ENCODE measurements around the gene STAMBP.
"Not testable (repeated sequence)": the region's sequence is repeated elsewhere in the genome, so short reads cannot be mapped to it uniquely, and the experiment has no call there.

Gene STAMBP

DNA sequence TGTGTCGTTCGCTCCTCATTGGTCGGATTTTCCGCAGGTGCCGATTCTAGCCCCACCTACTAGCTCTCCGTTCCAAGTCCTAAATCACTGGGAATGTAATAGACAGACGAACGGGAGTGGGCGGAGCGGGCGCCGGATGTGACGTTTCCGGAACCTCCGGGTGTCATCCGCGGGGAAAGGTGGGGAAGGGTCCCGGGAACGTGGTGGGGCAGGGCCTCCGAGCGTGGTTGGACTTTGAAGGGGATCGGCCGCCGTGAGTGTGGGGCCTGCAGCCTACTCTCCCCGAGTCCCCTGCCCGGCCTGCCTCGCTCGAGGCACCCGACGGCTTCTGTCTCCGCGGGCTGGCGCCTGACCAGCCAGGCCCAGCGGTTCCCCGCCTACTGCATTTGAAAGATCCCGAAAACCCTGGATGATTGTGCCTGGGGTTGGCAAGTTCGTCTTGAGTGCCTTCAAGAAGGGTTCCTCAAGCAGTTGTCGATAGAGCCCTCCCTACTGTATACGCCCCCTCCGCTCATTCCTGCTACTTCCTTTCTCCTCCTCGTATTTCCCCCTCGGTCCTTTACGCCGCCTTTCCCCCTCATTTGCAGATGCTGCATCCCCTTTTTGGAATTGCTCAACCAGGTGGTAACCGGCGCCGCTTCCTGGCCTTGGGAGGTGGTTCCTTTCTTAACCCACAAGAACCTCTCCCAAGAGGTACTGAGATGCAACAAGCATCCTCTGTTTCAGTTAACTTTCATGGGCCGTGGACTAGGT is at the start of gene STAMBP:
STAMBP (plus strand) TSS at position 144 of the 753 bp plus-strand sequence. CDS start 1,896 bp downstream, outside the sequence.
- DNase-seq, result peak; percentile 99

DNA sequence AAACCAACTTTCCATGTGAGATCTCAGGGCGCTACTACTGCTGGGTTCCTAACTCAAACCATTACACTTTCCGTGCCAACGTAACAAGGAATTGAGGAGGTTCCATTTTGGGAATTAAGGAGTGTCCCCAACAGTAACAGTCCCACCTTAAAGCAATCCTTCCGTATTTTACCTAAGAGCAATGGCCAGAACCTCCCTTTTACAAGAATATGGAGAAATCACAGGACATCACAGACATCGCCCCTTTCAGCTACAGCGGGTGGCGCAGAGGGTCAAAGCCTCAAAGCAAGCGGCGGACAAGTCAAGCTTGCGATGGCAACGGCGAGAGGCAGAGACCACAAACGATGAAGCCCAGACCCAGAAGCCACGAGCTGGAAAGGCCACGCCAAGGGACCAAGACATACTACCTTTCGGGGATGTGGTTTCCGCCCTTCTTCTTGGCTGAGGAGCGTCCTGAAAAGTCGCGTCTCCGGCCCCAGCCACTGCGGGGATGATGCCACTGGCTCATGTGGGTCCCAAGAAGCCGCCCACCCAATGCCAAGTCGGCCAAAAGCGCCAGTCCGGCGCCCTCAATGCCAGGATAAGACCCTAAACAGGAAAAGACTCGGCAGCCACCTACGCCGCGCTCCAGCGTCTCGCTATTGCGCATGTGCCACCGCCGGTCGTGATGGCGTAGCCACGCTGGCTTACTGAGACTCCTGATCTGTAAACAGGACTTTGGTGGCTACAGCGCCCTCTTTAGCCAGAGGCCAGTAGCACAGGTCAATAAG is 49.1 kb upstream of the STAMBP start, which contains the start of gene DUSP11:
DUSP11 (minus strand) TSS at position 637 of the 770 bp plus-strand sequence; CDS start at position 508, 129 bp downstream.
- DNase-seq, result peak; percentile 98

DNA sequence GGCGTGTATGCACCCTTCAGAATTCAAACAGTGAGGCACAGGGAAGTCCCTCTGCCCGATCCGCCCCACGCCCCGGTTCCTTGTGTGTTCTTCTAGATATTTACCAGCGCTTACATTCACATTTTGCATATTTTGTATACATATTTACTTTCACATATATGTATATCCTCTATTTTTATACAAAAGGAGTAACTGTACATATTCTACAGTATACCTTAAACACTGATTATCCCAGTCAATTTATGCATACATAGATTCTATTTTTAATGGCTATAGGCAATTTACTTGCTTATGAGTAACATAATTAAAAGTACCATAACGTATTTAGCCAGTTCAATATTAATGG is 48.6 kb upstream of the STAMBP start:
- no peak for DNase-seq

DNA sequence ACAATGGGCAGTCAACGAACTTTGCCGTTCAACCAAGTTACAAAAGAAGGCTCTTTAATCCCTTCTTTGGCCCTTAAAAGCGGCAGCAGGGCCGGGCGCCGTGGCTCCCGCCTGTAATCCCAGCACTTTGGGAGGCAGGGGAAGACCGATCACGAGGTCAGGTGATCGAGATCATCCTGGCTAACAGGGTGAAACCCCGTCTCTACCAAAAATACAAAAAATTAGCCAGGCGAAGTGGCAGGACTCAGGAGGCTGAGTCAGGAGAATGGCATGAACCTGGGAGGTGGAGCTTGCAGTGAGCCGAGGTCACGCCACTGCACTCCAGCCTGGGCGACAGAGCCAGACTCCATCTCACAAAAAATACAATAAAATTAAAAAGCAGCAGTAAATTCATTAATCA is 45.4 kb upstream of the STAMBP start:
- DNase-seq, result not testable (repeated sequence)

DNA sequence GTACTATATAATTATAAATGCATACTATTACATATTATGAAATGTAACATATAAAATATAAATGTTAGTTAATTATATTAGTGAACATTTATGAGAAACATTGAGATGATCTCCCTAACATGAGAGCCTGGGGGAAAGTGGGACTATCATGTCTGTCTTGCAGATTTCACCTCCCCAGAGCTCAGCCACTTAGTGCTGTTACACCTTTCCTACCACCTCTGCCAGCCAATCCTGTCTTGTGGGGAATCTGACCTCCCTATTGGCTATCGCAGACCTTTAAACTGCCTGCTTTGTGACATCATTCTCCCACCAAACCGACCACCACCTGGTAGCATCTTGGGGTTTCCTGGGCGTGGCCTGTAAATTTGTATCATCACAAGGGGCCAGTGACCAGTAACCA is 44.9 kb upstream of the STAMBP start, which contains the start of gene C2orf78:
C2orf78 (plus strand) TSS at position 301 of the 400 bp plus-strand sequence. CDS start 127 bp downstream, outside the sequence.
- DNase-seq, result not testable (repeated sequence)

DNA sequence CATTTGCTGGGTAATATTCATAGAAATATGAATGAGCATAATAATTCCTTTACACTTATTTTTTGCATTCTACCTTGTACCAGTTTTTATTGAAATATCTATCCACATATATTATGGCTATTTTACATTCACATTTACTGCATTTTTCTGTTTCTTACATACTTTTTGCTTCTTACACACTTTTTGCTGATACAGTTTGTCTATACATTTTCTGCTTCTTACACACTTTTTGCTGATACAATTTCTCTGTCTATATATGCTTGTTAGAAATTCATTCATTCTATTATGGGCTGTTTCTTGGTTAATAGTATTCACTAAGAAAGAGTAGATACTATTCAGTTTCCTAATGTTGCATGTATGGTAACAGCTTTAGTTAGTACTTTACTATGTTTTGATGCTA is 16.9 kb upstream of the STAMBP start:
- no peak for DNase-seq

DNA sequence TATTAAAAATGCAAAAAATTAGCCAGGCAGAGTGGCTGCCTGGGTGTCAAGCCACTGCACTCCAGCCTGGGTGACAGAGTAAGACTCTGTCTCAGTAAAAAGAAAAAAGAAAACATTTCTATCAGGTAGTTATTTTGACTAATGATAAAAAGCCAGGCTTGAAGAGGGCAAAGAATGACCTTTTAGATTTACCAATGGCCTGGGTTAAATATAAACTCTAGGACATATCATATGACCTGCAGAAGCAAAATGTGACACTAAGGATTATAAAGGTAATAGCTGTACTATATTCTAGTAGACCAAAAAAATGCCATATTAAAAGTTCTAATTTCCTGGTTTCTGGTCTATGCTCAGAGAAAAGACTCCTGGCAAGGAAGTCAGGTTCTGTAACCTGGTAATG is 16.1 kb upstream of the STAMBP start:
- DNase-seq, result no peak

DNA sequence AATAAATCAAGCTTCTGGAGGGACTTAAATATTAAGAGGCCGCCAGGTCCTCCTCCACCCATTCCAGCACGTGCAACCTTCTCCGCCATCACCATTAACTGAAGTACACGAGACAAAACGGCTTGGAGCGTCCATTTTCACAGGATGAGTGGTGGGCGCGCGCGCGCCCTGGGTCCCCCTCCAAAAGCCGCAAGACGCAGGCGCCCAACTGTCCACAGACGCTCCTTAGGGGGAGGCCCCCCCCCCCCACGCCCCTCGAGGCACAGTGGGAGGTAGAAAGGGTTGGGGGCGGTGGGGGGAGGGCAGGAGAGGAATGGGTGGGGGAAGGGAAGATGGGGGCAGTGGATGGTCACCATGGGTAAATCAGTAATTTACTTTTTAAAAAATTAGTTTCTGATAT is 10.5 kb upstream of the STAMBP start:
- no peak for DNase-seq

DNA sequence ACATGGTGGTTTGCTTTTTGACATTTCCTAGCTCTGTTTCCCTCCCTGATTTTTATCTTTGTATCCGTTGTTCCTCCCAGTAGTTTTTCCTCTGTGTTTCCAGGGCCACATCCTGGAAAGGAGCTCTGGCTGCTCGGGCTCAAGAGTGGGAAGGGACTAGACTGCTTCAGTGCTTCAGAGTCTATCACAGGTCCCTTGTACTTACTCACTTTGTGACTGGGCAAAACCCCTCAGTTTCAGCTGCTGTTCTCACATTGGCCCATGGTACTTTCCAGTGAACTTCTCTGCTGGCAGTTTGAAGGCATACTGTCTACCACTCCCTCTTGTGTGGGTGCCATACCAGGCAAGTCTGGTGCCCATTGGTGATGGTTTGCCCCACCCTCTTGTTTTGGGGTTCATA is 7.5 kb upstream of the STAMBP start:
- no peak for DNase-seq

DNA sequence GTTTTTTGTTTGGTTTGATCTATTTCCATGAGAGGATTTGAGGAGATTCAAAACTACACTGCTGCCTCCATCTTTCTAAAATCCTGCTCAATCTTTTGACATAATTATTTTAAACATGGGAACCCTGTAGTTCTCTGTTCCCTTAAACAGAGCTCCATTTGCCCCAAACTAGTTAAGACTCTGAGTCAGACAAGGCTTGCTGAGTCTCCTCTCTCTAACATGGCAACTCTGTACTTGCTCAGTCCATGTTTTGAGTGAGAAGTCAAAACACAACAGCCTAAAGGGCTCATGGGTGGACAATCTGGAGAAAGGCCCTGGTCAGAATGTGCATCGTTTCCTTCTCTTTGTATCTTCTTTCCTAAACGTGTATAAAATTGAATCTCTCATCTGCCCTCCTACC is 7.1 kb upstream of the STAMBP start:
- no peak for DNase-seq

DNA sequence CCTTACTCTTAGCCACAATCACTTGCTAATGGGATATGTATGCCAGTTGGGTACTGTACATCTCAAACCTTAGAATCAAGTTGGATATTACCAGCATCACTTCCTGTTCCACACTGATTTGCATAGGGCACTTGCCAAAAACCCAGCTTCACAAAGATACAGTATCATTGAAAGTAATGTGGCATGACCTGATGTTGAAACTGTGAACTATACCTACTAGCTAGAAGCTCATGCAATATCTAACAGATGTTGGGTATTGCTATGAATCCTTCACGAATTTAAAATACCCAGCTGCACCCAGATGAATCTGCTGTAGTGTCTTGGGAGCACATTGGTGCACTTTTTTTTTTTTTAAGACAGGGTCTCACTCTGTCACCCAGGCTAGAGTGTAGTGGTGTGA is 6.5 kb upstream of the STAMBP start:
- no peak for DNase-seq

DNA sequence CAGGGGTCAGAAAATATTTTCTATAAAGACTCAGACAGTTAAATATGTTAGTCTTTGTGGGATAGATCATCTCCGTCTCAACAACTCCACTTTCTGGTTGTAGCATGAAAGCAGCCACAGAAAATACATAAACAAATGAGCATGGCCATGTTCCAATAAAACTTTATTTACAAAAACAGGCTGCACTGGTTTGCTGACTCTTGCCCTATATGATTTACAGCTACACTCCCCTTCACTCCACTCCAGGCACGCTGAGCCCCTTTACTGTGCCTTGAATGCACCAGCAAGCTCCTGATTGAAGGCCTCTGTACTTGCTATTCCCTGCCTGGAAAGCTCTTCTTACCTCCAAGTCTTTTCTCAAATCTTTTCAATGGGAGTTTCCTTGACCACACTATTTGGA is 5.8 kb upstream of the STAMBP start:
- DNase-seq, result no peak

DNA sequence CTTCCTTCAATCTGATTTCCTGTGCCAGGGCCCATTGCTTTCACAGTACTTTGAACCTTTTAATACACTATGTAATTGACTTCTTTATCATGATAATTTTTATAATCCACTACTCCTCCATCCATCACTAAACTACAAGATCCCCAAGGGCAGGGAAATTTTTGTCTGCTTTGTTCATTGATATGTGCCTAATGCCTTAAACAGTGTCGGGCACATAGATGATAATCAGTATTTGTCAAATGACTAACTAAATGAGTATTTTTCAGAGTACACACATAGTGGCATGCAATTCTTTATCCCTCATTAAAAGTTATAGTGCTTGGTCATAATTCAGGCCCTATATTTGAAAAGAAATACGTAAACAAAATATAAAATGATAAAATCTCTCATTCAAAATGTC is 5.3 kb upstream of the STAMBP start:
- no peak for DNase-seq

DNA sequence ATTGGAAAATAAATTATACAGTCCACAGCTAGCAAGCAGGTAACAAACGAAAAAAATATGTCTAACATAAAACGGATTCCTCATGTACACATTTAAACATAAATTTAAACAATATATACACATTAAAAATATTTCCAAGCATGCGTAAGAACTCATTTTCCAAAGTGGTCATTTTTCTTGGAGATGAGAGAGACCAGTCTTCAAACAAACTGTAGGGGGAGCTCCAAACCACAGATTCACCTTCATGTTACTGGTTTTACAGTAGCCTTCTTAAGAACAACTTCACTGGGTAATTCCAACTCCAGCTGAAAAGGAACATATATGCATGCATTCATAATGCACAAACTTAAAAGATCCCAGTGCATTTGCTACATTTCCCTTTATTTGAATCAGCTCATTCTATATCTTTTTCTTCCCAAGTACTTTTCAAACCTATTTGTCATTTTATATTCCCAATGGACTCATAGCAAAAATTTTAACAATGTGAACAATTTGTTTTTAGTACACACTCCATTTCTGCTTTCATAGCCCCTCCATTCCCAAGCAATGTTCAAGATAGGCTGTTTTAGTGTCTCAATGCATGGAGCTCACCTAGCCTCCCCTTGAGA is 4.7 kb upstream of the STAMBP start:
- peak; percentile 88 for DNase-seq

DNA sequence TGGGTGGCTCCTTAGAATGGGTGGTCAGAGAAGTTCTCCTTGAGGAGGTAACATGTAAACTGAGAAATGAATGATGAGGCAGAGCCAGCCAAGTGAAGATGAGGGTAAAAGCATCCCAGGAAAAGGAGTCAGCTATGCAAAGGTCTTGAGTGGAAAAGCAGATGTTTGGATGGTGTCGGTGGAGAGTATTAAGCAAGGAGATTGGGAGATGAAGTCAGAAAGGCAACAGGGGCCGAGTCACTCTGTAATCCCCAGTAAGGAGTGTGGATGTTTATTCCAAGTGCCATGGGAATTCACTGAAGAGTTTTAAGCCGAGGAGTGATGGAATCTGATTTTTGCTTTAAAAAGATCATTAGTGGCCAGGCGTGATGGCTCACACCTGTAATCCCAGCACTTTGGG is 3.4 kb upstream of the STAMBP start:
- DNase-seq, result peak; percentile 14

DNA sequence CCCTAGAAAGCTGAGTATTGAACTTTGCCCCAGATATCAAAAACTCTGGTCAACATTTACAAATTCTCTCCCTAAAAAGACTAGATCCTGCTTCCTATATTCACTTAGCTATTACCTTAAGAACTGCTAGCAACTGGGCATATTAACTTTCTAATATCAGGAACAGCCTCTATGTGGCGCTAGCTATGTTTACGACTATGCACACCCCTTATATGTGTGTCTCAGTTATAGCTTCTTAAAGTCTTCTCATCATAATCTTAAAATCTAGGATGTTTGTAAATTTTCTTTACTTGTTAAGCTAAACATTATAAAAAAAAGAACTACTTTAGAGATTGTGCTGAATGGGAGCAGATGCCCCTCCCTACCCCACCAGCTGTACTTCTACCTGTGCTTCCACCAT is 1.7 kb upstream of the STAMBP start:
- DNase-seq, result peak; percentile 54

DNA sequence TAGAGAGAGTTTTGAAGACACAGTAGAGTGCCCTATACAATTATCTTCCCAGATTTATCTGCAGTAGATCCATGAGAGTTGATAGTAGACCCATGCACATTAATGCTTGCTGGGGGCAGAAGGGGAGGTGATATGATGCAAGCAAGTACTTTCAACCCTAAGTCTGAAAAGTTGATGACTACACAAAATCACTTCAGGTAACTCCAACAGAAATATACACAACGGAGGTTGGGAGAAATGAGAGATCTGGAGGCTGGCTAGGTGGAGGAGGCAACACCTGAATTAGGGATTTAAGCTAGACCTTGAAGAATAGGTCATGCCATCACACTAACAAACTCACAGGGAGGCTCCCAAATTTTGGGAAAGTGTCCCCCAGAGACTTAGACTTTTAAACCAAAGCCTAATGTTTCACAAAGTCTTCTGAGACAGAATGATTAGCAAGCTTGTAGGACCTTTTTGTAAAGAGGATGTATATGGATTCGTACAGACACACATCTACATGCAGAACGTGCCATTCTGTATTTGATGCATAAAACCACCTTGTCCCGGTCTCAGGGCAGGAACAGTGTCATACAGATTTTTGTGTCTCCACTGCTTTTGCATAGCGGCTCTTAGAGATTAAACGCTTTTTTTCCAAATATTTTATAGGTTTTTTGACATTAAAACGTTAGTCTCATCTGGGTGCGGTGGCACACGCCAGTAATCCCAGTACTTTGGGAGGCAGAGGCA is 937 bp upstream of the STAMBP start:
- DNase-seq, result no peak

DNA sequence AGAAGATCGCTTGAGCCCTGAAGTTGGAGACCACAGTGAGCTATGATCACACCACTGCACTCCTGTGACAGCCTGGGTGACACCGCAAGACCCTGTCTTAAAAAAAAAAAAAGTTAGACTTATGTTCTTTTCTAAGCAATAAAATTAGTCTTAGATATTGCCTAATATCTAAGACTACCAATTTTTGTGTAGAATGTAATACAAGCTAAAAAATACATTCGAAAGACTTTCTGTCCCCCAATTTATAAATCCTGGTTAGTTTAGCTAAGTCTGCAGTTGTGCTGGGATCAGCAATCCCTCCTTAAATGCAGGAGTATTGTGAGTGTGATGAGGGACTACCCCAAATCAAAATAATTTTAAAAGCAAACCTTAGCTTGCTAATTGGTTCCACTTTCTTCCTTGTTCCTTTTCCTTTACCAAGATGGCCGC is 358 bp upstream of the STAMBP start:
- DNase-seq, result no peak

DNA sequence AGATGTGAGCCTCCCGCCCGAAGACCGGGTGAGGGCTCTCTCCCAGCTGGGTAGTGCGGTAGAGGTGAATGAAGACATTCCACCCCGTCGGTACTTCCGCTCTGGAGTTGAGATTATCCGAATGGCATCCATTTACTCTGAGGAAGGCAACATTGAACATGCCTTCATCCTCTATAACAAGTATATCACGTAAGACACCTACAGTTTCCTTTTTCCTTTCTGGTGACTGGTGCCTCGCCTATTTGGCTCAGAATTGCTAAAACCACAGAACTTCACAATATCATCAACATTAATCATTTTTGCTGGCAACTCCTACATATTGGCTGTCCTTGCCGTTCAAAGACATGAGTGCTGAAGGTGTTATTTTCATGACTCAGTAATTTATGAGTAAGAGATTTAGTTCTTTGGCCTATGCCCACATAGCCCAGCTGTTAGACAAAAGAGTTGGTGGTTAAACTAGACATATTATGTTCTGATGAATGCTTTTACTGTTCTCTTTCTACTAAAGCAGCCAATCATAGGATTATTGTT is 2.2 kb downstream of the STAMBP start:
- DNase-seq, result no peak

DNA sequence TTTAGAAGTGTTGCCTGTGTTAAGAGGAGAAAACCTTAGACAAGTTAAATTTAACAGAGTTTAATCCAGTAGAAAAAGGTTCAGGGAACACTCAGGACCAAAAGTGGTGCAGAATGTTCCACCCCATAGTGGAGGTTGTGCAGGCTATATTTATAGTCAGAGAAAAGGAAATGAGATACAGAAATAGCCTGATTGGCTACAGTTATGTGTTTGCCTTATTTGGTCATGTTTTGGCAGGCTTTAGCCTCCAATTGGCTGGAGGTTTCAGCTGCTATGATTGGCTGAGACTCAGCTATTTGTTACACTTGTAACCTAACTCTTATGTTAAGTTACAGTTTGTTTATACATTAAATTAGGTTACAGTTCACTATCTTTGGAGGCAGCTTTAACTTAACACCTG is 4.2 kb downstream of the STAMBP start:
- no peak for DNase-seq

DNA sequence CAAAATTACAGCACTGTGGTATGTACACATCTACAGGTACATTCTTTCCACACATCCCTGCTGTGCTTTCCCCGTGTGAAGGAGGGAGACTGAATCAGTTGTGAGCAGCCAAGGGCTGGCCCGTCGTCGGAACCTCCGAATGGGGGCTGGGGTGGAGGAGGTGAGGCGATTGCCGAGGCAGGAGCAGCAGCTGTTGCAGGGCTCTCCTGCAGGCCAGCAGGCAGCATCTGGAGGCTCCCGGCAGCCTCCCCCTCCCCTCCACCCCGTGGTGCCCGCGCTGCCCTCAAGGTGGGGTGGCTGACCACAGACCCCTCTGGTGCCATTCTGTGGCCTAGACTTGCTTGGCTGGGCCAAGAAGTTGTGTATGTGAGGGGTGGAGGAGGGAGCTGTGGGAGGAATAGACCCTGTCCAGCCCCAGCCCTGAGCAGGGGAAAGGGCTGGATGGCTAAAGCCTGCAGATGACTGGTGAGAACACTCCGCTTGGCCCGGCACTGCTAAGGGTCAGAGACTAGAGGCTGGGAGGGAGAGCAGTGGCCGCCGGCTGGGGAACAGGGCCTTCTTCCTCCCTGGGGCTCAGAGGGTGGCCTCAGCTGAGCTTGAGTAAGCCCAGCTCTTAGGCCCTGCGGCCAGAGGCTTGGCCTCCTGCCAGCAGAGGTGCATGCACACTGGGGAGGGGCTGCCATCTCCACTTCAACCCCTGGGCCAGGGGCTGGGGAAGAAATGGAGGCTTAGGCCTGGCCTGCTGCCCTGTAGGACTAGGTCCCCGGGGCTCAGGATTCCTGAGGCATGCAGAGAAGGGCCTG is 7.6 kb downstream of the STAMBP start:
- peak; percentile 72 for DNase-seq
